GM19452 (cell line): ENCODE results near the gene SPDYA.
A peak's percentile ranks its signal among the peaks of the same experiment; 100 is the strongest.
"Not testable (repeated sequence)": the region's sequence is repeated elsewhere in the genome, so short reads cannot be mapped to it uniquely, and the experiment has no call there.

Experiments
- ATAC-seq: cut with Tn5 transposase; IDR thresholded peaks from one replicate; pipeline ENCODE4 v1.9.1; 2021; ENCODE audit not compliant: unreplicated experiment

SPDYA gene

DNA sequence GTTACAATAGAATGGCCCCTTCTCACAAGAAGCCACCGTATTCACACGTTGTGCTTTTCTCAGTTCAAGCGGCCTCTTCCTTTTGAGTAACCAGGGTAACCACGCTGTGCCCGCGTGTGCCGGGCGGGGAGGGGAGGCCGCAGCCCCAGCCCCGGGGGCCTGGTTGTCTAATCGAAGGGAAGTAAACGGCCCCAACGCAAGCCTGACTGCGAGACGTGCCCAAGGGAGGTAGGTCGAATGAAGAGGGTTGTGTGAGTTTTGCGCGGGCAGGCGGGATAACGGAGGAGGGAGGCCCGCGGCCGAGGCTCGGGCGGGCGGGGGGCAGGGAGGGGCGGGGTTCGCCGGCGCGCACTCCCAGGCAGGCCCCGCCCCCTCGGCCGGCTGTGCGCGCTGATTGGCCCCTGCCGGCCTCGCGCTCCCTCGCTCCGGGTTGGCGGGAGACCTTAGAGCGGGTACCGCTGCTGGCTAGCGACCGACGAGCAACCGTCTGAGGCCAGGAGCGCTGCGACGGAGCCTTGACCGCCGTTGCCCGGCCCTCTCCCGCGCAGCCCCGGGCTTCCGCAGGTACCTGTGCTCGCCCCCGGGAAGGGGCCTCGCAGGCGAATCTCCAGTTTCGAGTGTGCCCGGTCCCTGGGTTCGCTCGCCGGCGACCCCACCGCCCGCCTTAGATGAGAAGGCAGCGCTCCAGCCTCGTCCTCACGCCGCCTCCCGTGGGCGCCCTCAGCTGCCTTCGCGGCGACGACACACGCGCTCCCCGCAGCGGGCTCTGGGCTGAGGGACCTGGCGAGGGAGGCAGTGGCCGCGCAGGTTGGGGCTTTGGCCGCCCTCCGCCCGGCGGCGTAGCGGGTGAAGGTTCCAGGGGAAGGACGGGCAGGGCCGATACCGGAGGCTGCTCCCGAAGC, at the start of gene SPDYA:
TSS of gene SPDYA (plus strand) at position 451 of the 902 bp plus-strand sequence. CDS start 5,181 bp downstream, outside the sequence.
- ATAC-seq, result peak; percentile 82

DNA sequence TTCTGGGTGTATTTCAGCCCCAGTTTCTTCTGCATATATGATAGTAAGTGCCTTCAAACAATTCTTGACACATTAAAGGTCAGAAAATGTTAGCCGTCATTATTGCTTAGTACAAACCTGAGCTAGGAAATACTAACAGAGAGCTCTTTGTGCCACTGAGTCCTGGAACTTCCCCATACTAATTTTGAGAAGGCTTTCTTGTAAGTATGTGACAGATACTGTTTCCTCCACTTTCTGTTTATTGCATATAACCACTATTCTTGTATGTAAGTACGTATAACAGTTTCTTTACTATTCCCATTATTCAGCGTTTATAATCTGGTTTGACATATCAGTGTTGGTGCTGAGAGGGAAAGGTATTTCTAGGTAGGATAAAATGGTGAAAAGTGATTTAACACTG, 49.2 kb upstream of the SPDYA start:
- ATAC-seq, result no peak

DNA sequence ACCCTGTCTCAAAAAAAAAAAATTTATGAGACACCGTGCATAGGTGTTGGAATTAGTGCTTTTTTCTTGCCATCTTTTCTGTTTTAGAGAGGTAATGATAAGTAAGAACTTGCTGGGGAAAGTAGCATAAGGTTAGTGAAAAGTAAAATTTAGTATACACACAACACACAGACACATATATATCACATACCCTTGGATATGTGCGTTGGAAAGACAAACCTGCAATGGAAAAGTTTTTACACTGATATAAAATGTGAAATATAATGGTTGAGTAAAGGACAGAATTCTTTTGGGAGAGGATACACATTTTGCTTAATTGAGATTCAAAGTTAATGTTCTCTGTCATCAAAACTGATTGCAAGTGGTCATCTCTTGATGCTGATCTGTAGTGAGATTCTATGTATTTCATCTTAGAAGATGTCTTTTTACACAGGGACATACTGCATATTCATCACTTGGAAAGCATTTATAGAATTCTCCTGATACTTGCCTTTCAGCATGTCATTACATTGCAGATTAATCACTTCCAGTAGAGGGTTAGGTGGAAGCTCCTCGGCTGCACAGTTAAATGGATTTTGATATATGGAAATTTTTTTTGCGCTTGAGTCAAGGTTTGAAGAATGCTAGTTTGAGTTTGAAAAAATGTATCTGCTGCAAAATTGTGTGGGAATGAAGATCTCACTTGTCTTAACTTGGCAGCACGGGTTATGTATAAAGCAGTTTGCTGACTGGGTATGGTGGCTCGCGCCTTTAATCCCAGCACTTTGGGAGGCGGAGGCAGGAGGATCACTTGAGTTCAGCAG, 45.5 kb upstream of the SPDYA start:
- no peak for ATAC-seq

DNA sequence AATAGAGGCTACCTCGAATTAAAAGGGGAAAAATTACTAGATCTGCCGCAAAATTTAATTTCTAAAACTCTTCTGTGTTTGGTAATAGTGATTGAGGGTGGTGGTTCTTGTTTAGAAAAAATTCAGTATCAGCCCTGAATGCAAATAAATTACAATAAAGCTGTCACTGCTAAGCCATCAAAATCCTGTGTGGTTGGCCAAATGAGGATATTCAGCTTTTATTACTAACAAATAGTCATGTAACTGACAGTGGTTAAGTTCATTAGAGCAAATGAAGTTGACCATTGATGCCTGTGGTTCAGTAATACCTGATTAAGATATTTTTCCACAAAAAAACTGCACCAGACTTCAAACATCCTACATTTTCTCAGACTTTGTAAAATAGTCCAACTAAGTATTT, 44.6 kb upstream of the SPDYA start:
- ATAC-seq, result no peak

DNA sequence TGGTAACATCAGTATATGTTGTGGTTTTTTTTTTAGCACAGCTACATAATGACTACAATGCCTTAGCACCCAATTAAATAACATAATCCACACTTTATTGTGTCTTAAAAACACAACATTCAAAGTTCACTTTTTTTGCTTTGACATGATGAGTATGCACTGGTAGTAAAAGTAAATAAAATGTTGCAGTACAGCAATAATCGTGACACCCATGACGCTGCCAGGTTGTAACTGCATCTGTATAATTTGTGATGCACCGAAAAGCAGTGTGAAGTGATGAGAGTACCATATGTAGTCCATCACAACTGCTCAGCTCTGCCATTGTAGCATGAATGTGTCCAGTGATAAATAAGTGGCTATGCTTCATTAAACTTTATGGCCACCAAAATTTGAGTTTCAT, 43.3 kb upstream of the SPDYA start:
- ATAC-seq, result no peak

DNA sequence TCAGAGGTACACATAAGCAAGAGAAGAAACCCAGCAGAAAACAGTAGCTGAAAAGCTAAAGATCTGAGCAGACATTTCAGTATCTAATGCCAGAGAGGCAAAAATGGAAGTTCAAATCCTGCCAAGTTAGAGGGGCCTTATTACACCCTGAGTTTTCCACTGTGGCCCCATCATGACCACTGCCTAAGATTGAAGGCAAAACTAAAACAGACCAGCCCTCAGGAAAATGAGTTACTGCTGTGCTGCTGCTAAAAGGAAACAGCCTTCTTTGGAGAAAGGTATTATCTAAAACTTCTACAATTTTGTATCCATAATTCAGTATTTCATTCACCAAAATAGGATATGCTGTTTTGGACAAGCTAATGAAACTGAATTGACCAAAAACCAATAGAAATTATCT, 42.2 kb upstream of the SPDYA start:
- no peak for ATAC-seq

DNA sequence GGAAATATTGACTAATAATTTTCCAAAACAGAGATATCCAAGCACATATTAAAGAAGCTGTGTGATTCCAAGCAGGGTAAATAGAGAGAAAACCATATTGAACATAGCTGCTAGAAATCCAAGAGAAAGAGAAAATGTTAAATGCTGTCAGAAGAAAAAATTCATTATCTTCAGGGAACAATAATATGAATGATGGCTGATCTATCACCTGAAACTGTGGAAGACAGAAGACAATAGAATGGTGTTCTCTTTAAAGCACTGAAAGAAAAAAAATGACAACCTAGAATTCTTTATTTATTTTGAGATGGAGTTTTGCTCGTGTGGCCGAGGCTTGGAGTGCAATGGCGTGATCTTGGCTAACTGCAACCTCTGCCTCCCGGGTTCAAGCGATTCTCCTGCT, 41.7 kb upstream of the SPDYA start:
- no peak for ATAC-seq

DNA sequence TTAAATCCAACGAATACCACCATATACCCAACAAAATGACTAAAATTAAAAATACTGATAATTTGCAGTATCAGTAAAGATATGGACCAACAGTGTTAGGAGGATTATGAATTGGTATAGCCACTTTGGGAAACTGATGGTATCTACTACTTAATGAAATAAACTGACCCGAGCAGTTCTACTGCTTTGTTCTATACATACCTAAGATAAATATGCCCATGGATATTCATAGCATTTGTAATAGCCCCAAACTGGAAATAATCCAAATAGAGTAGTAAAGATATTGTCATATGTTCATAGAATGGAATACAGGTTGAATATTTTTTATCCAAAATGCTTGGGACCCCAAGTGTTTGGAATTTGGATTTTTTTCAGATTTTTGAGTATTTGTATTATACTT, 38.3 kb upstream of the SPDYA start:
- ATAC-seq, result no peak

DNA sequence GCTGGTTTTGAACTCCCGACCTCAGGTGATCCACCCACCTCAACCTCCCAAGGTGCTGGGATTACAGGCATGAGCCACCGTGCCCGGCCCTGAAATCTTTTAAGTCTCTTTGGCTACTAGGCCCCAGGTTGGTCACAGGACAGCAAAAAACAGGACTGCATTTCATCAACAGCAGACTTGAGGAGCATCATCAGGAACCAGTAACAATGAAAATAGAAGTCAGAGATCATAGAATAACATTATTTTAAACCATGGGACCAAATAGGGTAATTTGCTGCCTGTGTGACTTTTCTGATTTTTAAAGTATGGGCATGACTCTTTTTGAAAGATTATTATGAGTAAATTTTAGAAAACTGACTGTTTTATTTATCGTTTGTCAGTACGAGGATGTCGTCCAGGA, 34.2 kb upstream of the SPDYA start:
- ATAC-seq, result no peak

DNA sequence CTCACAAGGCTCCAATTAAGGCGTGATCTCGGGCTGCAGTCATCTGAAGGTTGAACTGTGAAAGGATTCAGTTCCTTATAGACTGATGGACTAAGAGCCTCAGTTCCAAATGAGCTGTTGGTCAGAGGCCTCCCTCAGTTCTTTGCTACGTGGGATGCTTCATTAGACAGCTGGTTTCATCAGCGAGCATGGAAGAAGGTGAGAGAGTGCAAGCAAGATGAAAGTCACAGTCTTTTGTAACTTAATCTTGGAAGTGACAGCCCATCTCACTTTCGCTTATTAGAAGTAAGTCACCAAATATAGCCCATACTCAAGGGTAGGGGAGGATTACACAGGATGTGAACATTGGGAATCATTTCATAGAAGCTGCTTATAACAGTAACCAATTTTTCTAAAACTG, 32.2 kb upstream of the SPDYA start:
- ATAC-seq, result no peak

DNA sequence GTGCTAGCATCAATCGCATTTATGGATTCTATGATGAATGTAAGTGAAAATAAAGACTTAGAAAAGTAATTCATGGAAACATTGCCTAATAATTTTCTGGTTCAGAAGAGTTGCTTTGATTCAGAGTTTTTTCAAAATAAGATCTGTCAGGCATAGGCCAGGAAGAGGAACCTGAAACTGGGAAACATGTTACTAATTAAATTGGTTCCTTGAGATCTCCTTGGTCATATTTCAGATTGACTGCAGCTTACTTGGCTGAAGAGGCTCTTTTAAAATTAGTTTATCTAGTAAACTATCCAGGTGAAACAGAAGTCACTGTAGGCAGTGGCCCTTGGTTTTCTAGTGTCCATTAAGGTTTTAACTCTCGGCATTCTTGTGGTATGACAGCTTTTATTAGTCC, 31.6 kb upstream of the SPDYA start:
- no peak for ATAC-seq

DNA sequence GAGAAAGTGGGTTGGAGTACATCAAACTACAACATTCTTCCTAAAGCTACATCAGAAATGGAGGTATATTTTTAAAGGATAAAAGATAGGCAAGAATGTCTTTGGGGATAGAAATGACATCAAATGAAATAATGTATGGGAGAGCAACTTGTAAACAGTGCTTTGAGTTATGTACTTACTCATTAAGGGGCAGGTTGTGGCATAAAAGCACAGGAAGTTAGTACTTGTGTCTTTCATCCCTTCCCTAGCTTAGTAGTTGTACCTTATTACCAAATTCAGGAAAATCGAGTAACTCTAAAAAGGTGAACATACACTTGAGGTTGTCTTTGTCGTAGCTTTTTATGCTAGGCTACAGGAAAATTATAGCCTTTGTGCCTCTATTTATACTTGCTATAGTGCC, 30.1 kb upstream of the SPDYA start:
- ATAC-seq, result no peak

DNA sequence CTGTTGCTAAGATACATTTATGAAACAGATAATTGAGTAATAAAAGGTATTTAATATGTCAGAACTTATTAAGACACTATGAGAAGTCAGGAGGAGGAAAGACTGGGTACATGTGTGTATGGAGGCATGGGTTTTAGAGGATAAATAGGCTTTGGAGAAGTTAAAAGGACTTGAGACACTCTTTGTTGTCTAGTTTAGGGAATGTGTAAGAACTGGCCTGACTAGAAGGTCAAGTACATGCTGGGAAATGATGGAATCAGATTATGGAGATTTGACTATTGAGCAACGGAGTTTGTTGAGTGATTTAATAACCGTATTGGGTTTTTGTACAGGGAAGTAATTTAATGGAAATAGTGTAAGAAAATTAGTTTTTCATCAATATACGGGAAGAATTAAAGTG, 28.2 kb upstream of the SPDYA start:
- no peak for ATAC-seq

DNA sequence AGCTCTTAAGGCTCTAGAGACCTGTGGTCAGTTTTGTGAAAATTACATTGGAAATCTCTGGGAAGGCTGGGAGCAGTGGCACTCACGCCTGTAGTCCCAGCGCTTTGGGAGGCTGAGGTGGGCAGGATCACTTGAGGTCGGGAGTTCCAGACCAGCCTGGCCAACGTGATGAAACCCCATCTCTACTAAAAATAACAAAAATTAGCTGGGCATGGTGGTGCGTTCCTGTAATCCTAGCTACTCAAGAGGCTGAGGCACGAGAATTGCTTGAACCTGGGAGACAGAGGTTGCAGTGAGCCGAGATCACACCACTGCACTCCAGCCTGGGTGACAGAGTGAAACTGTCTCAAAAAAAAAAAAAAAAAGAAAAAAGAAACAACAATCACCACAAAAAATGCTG, 26.1 kb upstream of the SPDYA start:
- ATAC-seq, result not testable (repeated sequence)

DNA sequence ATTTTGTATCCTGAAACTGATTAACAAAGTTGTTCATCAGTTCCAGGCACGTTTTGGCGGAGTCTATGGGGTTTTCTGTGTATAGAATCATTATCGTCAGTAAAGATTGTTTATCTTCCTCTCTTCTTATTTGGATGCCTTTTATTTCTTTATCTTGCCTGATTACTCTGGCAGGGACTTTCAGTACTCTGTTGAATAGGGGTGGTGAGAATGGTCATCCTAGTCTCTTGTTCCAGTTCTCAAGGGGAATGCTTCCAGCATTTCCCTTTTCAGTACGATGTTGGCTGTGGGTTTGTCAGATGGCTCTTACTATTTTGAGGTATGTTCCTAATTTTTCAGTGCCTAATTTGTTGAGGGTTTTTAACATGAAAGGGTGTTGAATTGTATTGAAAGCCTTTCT, 14.0 kb upstream of the SPDYA start:
- no peak for ATAC-seq

DNA sequence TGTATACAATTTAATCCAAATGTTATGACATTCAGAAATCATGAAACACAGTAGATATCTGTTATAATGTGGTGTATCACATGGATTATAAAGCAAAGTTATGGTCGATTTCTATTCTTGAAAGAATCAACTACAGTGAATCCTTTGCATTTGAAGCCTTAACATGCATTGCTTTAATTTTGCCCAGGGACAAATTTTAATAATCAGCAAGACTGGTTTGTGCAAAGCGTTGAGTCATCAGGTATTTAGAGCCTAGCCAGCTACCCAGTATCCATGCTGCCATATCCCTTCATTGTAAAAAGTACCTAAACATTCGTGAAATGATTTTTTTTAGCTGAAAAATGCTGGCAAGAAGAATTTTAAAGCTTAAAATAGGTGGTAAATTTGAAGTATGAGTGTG, 8.9 kb upstream of the SPDYA start:
- ATAC-seq, result no peak

DNA sequence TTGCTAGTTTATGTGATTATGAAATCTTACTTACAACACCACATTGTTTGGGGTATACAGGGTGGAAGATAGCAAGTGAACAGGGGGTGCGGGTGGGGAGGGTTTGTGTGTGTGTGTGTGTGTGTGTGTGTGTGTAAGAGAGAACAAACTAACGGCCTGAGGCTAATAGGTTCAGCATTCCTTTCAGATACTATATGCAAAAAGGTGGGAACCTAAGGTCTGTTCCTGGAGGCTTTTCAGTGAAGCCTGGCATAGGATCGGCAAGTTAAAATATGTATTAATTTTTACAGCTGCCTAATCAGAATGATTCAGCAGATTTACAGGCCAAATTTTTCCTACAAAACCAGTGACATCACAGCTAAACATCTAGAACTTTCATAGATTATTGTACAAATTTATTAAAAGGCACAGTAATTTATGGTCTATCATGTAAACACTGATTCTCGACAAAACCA, 7.6 kb upstream of the SPDYA start:
- ATAC-seq, result no peak

DNA sequence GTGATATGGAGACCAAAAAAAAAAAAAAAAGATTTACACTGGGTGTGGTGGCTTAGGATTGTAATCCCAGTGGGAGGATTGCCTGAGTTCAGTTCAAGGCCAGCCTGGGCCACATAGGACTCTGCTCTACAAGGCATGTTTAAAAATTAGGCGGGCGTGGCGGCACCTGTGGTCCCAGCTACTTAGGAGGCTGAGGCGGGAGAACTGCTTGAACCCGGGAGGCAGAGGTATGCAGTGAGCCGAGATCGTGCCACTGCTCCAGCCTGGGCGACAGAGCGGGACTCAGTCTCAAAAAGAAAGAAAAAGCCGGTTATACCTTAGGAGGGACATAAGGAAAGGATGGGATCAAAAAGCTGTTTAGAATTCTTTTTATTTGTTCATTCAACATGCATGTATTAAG, 707 bp upstream of the SPDYA start:
- no peak for ATAC-seq

DNA sequence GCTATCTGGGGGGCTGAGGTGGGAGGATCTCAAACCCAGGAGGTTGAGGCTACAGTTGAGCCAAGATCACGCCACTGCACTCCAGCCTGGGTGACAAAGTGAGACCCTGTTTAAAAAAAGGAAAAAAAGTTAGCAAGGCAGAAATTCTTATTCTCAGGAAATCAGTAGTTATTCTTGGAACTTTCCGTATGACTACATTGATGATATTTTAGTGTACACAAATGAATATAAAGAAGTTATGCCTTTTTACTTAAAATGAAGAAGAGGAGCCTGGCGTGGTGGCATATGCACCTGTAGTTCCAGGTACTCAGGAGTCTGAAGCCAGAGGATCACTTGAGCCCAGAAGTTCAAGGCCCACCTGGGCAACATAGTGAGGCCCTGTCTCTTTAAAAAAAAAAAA, 7.4 kb downstream of the SPDYA start:
- ATAC-seq, result no peak

DNA sequence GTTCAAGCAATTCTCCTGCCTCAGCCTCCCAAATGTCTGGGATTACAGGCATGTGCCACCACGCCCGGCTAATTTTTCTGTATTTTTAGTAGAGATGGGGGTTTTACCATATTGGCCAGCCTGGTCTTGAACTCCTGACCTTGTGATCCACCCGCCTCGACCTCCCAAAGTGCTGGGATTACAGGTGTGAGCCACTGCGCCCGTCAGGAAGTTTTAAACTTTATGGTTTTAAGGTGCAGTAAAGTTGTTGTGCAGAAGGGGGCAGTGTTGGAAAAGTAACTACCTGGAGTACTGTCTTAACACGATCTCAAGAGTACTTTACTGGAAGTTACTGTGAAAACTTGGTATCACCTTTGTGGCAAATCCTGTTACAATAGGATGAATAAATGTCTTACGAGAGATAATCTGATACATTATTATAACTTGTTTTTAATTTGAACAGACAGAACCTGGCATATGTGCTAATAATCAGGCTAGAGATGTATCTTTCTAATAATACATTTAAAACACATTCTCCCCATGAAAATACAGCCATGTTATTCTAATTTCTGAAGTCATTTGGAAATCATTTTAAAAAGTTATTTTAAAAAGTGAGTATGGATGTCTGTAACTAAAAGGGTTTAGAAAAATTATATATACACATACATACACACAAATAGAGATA, 10.8 kb downstream of the SPDYA start:
- ATAC-seq, result no peak

DNA sequence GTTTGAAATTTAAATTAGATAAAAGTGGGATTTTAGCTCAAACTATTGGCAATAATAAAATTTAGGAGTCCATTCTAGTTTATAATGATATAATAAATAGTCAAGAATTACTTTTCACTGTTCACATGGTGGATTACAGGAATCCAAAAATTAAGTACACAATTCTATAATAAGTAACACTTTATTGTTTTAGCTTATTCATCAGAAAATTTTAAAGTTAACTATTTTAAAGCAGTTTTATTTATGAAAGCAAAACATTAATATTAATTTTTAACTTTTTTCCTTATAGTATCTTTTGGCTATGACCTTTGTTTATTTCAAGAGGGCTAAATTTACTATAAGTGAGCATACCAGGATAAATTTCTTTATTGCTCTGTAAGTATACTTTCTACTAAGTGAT, 11.4 kb downstream of the SPDYA start:
- no peak for ATAC-seq

DNA sequence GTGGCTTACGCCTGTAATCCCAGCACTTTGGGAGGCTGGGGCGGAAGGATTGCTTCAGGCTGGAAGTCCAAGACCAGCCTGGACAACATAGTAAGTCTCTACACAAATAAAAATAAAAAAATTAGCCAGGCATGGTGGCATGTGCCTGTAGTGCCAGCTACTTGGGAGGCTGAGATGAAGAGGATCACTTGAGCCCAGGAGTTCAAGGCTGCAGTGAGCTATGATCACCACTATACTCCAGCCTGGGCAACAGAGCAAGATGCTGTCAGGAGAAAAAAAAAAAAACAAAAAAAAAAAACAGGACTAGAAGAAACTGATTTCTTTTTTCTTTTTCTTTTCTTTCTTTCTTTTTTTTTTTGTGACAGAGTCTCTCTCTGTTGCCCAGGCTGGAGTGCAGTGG, 13.6 kb downstream of the SPDYA start:
- ATAC-seq, result no peak
